Transverse colon (tissue), 4 donors: ENCODE data around the gene C16orf86. TPM values are rescaled to one million over a fixed set of nuclear protein-coding genes. Genes with fewer than 3 reads are reported as not detected.

Experiments used
- DNase-seq: peaks from one replicate; pipeline ENCODE4 v3.0.0-alpha.2; 2019
- H3K27ac ChIP-seq, 4 donors: fragments of 200-600 bp; sonication (generic); 2 replicates each; pipeline ENCODE4 v1.5.1; 2016 to 2018; ENCODE audit warnings: inconsistent platforms in 4 of 4
- H3K27me3 ChIP-seq: fragments of 200-600 bp; sonication (generic); 2 replicates; pipeline ENCODE4 v1.5.1; 2017; ENCODE audit warnings: inconsistent platforms
- H3K36me3 ChIP-seq, 4 donors: fragments of 200-600 bp; sonication (generic); 2 replicates each; pipeline ENCODE4 v1.5.1; 2017 to 2019; ENCODE audit warnings: inconsistent platforms in 4 of 4
- H3K4me1 ChIP-seq, 4 donors: fragments of 200-600 bp; sonication (generic); 2 replicates each; pipeline ENCODE4 v1.5.1; 2017 to 2020; ENCODE audit warnings: inconsistent platforms in 4 of 4
- H3K4me3 ChIP-seq, 4 donors: fragments of 200-600 bp; sonication (generic); 1 replicate in 1 of 4; 2 replicates in 3 of 4; pipeline versions ENCODE4 v1.5.1 to v1.6.1; 2017 to 2019; ENCODE audit warnings: inconsistent platforms in 4 of 4
- H3K9me3 ChIP-seq, 2 donors: fragments of 200-600 bp; sonication (generic); 2 replicates each; pipeline ENCODE4 v1.5.1; 2017 to 2019; ENCODE audit warnings: inconsistent platforms in 2 of 2
- EP300 ChIP-seq: sonication (generic); formaldehyde crosslinking; IDR thresholded peaks from one replicate; pipeline ENCODE4 v1.6.1; 2017; ENCODE audit warnings: antibody characterized with exemption, low read depth
- POLR2A ChIP-seq: fragments of 450-650 bp; IDR thresholded peaks from one replicate; pipeline ENCODE4 v1.6.1; 2016; ENCODE audit warnings: antibody characterized with exemption, mild to moderate bottlenecking, moderate library complexity
- POLR2AphosphoS5 ChIP-seq, 3 donors: sonication (generic); formaldehyde crosslinking; IDR thresholded peaks; one replicate each; pipeline ENCODE4 v1.6.1; 2016; ENCODE audit warnings: antibody characterized with exemption in 3 of 3
- whole genome bisulfite sequencing, 2 donors: methylation state at CpG; one replicate each; pipeline ENCODE4 v1.1.5; 2018; ENCODE audit warnings: low coverage in 1 of 2; 5-methylcytosine and 5-hydroxymethylcytosine counted together
- in situ Hi-C, 4 donors: fragments of 200-750 bp; cut with MboI; loops; one replicate each; pipeline versions ENCODE4 v1.15.0 to v1.15.1; 2017; ENCODE audit warnings: low sequenced_read_pairs in 3 of 4, low pct_ligation_motif_present in 1 of 4, low pct_unique_long_range_greater_than_20kb in 1 of 4
- intact Hi-C: fragments of 100-400 bp; cut with DNase I; formaldehyde crosslinking; loops from one replicate; pipeline ENCODE4 v1.15.1; 2023; ENCODE audit warnings: low total_unique reads
- total RNA-seq, 4 donors: library from RNA; depleted of rRNA; stranded (reverse); fragments of >200 nt; gene quantifications; one replicate each; pipeline ENCODE4 v1.1.0, GENCODE V29; 2016
- TF ChIP-seq, protein P1 (sequence below), 5 experiments: fragments of 200-600 bp in 3 of 5; fragments of 450-650 bp in 2 of 5; sonication (generic) in 3 of 5; IDR thresholded peaks; 1 replicate in 2 of 5; 2 replicates in 3 of 5; pipeline ENCODE4 v1.5.1; 2016 to 2017; ENCODE audit warnings: antibody characterized with exemption in 5 of 5, inconsistent platforms in 3 of 5, mild to moderate bottlenecking in 2 of 5, moderate library complexity in 1 of 5

The C16orf86 gene
- total RNA-seq, 4 donors from 2014 or later: 0.60 to 7.1 (median 4.4) TPM

GRCh38 chr16:67657017-67657608, 9.5 kb upstream of the C16orf86 start:
- TF ChIP-seq EP300: no peak
- TF ChIP-seq POLR2AphosphoS5 (IDR thresholded peaks at IDR 0.05): no peak
- TF ChIP-seq POLR2A: no peak
- TF ChIP-seq, protein P1, sequence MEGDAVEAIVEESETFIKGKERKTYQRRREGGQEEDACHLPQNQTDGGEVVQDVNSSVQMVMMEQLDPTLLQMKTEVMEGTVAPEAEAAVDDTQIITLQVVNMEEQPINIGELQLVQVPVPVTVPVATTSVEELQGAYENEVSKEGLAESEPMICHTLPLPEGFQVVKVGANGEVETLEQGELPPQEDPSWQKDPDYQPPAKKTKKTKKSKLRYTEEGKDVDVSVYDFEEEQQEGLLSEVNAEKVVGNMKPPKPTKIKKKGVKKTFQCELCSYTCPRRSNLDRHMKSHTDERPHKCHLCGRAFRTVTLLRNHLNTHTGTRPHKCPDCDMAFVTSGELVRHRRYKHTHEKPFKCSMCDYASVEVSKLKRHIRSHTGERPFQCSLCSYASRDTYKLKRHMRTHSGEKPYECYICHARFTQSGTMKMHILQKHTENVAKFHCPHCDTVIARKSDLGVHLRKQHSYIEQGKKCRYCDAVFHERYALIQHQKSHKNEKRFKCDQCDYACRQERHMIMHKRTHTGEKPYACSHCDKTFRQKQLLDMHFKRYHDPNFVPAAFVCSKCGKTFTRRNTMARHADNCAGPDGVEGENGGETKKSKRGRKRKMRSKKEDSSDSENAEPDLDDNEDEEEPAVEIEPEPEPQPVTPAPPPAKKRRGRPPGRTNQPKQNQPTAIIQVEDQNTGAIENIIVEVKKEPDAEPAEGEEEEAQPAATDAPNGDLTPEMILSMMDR (IDR thresholded peaks at IDR 0.05): no peak
- 90% methylated on average over 12 of the region's 16 CpGs; no CpG with 5 or more reads in 1 of the 2 donors for WGBS, 2 donors
- in situ Hi-C loops: loop anchor here in 2 of 4 donors (25.0 kb wide), 1 partner anchor 95 kb away; the partner anchor contains the start of gene CTCF (in 2 of the 2)

GRCh38 chr16:67657751-67658518, 8.7 kb upstream of the C16orf86 start:
- no peaks in the 10 kb centered on the region for H3K36me3 ChIP-seq
- 92% methylated on average over 18 of the region's 18 CpGs; no CpG with 5 or more reads in 1 of the 2 donors for WGBS, 2 donors
- DNase-seq: no peak
- TF ChIP-seq EP300 (no peak), POLR2AphosphoS5 (IDR thresholded peaks at IDR 0.05) (no peak), POLR2A (no peak)
- TF ChIP-seq, protein P1 (IDR thresholded peaks at IDR 0.05): no peak
- intact Hi-C loops: no loop called here
- no peaks in the 10 kb centered on the region for H3K9me3 ChIP-seq
- peaks cover 29% of the 10 kb centered on the region for H3K27me3 ChIP-seq
- H3K4me1 ChIP-seq: peaks cover 19 to 26% (median 24%) of the 10 kb centered on the region in 4 donors
- in situ Hi-C loops: loop anchor here in 2 of 4 donors (25.0 kb wide), 1 partner anchor 96 kb away; the partner anchor contains the start of gene CTCF (in 2 of the 2)
- H3K4me3 ChIP-seq: no peak overlapping the region
- H3K27ac ChIP-seq: no peak overlapping the region

More at GRCh38 chr16:67657017-67657608, 9.5 kb upstream of the C16orf86 start:
- Histone ChIP-seq H3K4me3 (no peak overlapping the region), H3K27me3 (peaks cover 37% of the 10 kb centered on the region), H3K36me3 (no peaks in the 10 kb centered on the region), H3K4me1 (peaks cover 19 to 26% (median 24%) of the 10 kb centered on the region in 4 donors), H3K9me3 (no peaks in the 10 kb centered on the region), H3K27ac (no peak overlapping the region)
- peak; percentile 7 for DNase-seq
- intact Hi-C loops: no loop called here

DNA sequence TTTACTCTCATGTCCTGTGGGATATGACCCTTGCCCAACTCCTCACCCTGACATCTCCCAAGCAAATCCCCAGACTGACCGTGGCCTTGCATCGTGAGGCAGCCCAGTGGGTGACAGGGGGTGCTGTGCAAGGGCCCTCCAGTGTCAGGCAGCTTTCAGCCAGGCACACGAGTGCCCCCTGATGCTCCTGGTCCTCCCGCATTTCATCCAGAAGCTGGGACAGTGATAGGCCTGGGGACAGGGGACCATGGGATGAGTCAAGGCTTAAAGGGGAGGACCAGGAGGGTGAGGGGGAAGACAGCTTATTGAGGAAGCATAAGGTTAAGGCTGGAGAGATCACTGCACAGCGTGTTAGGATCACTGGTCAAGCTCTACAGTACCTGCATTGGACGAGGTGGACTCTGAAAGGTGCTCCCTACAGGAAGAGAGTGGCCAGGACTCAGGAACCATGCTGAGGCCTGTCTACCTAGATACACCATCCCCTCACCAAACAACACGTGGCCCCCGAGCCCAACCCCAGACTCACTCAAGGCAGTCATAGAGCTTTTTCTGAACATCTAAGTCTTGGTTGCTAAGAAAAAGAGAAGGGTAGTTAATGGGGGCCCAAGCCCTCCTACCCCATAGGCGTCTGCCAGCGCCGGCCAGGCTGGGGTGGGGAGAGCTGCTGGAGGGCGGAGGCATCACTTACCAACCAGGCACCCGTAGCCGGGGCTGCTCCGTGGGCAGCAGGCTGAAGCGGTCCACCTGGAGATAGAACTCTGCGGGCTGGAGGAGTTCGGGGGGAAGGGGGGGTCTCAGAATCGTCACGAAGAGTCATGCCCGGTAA, 7.6 kb upstream of the C16orf86 start:
- no peak for DNase-seq
- in situ Hi-C loops: loop anchor here in 2 of 4 donors (25.0 kb wide), 1 partner anchor 97 kb away; the partner anchor contains the start of gene CTCF (in 2 of the 2)
- WGBS, 2 donors: 35% methylated on average over 21 of the region's 21 CpGs; no CpG with 5 or more reads in 1 of the 2 donors
- TF ChIP-seq POLR2AphosphoS5 (IDR thresholded peaks at IDR 0.05) (no peak), EP300 (no peak), POLR2A (no peak)
- TF ChIP-seq, protein P1 (IDR thresholded peaks at IDR 0.05): no peak
- peaks cover 13 to 18% (median 17%) of the 10 kb centered on the region in 4 donors for H3K4me1 ChIP-seq
- intact Hi-C loops: no loop called here
- peak overlapping the region; percentile 63 to 84 (median 76) for H3K4me3 ChIP-seq
- peak overlapping the region in 3 of 4 donors; percentile 93 to 97 (median 93) for H3K27ac ChIP-seq
- H3K9me3 ChIP-seq: no peaks in the 10 kb centered on the region
- H3K36me3 ChIP-seq: no peaks in the 10 kb centered on the region
- H3K27me3 ChIP-seq: peaks cover 18% of the 10 kb centered on the region
